Loucy (cell line): ENCODE data around the gene RPL37A.

Experiments used
- H2AFZ ChIP-seq: fragments of 200-600 bp; sonication (generic); 2 replicates; pipeline ENCODE4 v1.6.0; 2016; ENCODE audit warnings: antibody characterized with exemption, mild to moderate bottlenecking, low read length, moderate library complexity
- H3F3A ChIP-seq: fragments of 200-600 bp; 2 replicates; pipeline ENCODE4 v1.6.0; 2016; ENCODE audit warnings: antibody characterized with exemption, low read depth, mild to moderate bottlenecking
- H3K27me3 ChIP-seq: fragments of 200-600 bp; sonication (generic); 2 replicates; pipeline ENCODE4 v1.6.1; 2014; ENCODE audit warnings: low read length, mild to moderate bottlenecking; ENCODE audit not compliant: insufficient read depth, poor library complexity, severe bottlenecking
- H3K36me3 ChIP-seq: fragments of 200-600 bp; sonication (generic); 2 replicates; pipeline ENCODE4 v1.6.1; 2016; ENCODE audit warnings: low read length; ENCODE audit not compliant: insufficient read depth
- H3K4me1 ChIP-seq: fragments of 200-600 bp; sonication (generic); 2 replicates; pipeline ENCODE4 v1.5.1; 2014; ENCODE audit warnings: low read length, mild to moderate bottlenecking; ENCODE audit not compliant: insufficient read depth, poor library complexity, severe bottlenecking
- H3K4me2 ChIP-seq: fragments of 200-600 bp; sonication (generic); 2 replicates; pipeline ENCODE4 v1.6.0; 2014; ENCODE audit warnings: antibody characterized with exemption, low read length, low read depth, mild to moderate bottlenecking; ENCODE audit not compliant: poor library complexity, severe bottlenecking
- H3K4me3 ChIP-seq: fragments of 200-600 bp; sonication (generic); 2 replicates; pipeline ENCODE4 v1.5.1; 2014; ENCODE audit warnings: low read length, mild to moderate bottlenecking, mixed read lengths; ENCODE audit not compliant: poor library complexity, severe bottlenecking
- H3K79me2 ChIP-seq: fragments of 200-600 bp; sonication (generic); 2 replicates; pipeline ENCODE4 v1.6.1; 2014; ENCODE audit warnings: low read length; ENCODE audit not compliant: insufficient read depth
- H3K9ac ChIP-seq: fragments of 200-600 bp; sonication (generic); 2 replicates; pipeline ENCODE4 v1.6.0; 2014; ENCODE audit warnings: mild to moderate bottlenecking, low read depth, low read length, moderate library complexity; ENCODE audit not compliant: poor library complexity, severe bottlenecking
- H3K9me2 ChIP-seq: fragments of 200-600 bp; sonication (generic); replicated peaks from 2 replicates; pipeline ENCODE4 v1.6.1; 2016; ENCODE audit warnings: low read depth, low read length, mixed read lengths
- H3K9me3 ChIP-seq: fragments of 200-600 bp; sonication (generic); 2 replicates; pipeline ENCODE4 v1.6.1; 2014; ENCODE audit warnings: mild to moderate bottlenecking, antibody characterized with exemption, low read length, low read depth; ENCODE audit not compliant: insufficient read depth
- H4K20me1 ChIP-seq: fragments of 200-600 bp; sonication (generic); 2 replicates; pipeline ENCODE4 v1.6.0; 2014; ENCODE audit warnings: antibody characterized with exemption, low read length, mild to moderate bottlenecking; ENCODE audit not compliant: insufficient read depth, poor library complexity, severe bottlenecking
- CTCF ChIP-seq: fragments of 200-600 bp; sonication (generic); conservative IDR thresholded peaks from 2 replicates; pipeline ENCODE4 v1.5.1; 2014; ENCODE audit warnings: mild to moderate bottlenecking, antibody characterized with exemption, low read length
- EZH2phosphoT487 ChIP-seq: fragments of 200-600 bp; IDR thresholded peaks from 2 replicates; pipeline ENCODE4 v1.6.1; 2018; ENCODE audit warnings: antibody characterized with exemption, mild to moderate bottlenecking, moderate library complexity, borderline replicate concordance

The RPL37A gene

GRCh38 chr2:216465579-216466195 is 33.0 kb upstream of the RPL37A start:
- H3K4me2 ChIP-seq: no peak overlapping the region
- no peaks in the 10 kb centered on the region for H3K27me3 ChIP-seq
- no peaks in the 10 kb centered on the region for H3K79me2 ChIP-seq
- no peaks in the 10 kb centered on the region for H4K20me1 ChIP-seq
- no peaks in the 10 kb centered on the region for H3K9me3 ChIP-seq
- no peak for TF ChIP-seq CTCF
- no peak for TF ChIP-seq EZH2phosphoT487
- no peaks in the 10 kb centered on the region; the same call in 1 of the 2 replicates for H3F3A ChIP-seq
- peaks cover 30% of the 10 kb centered on the region; the same call in 1 of the 2 replicates for H3K36me3 ChIP-seq
- no peak overlapping the region for H2AFZ ChIP-seq
- peaks cover 33% of the 10 kb centered on the region for H3K4me1 ChIP-seq
- no peaks in the 10 kb centered on the region for H3K9me2 ChIP-seq
- no peak overlapping the region for H3K4me3 ChIP-seq
- H3K9ac ChIP-seq: no peak overlapping the region

DNA sequence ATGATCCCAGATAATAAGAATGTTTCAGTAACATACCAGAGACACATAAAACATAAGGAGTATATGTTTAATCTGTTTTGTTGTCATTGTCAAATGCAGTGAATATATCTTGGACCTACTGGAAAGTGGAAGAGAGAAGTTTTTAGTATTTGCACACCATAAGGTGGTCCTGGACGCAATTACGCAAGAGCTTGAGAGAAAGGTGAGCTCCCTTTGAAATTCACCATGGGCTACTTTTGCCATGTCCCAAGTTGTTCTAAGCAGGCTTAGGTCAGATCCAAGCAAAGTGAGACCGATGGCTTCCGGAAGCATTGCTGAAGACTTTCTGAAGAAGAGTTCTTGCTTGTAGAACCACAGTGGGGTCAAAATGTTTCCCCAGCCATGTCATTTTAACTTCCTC is 30.8 kb upstream of the RPL37A start:
- H3K36me3 ChIP-seq: peaks cover 39% of the 10 kb centered on the region
- no peak overlapping the region for H3K9ac ChIP-seq
- H4K20me1 ChIP-seq: no peaks in the 10 kb centered on the region
- peaks cover 18% of the 10 kb centered on the region for H3K4me1 ChIP-seq
- H3K4me2 ChIP-seq: no peak overlapping the region
- no peaks in the 10 kb centered on the region for H3K9me3 ChIP-seq
- no peaks in the 10 kb centered on the region for H3K27me3 ChIP-seq
- H3K4me3 ChIP-seq: no peak overlapping the region
- no peak overlapping the region for H2AFZ ChIP-seq
- H3K79me2 ChIP-seq: no peaks in the 10 kb centered on the region
- no peaks in the 10 kb centered on the region for H3K9me2 ChIP-seq
- H3F3A ChIP-seq: no peaks in the 10 kb centered on the region; the same call in 1 of the 2 replicates
- TF ChIP-seq CTCF: no peak
- no peak for TF ChIP-seq EZH2phosphoT487

DNA sequence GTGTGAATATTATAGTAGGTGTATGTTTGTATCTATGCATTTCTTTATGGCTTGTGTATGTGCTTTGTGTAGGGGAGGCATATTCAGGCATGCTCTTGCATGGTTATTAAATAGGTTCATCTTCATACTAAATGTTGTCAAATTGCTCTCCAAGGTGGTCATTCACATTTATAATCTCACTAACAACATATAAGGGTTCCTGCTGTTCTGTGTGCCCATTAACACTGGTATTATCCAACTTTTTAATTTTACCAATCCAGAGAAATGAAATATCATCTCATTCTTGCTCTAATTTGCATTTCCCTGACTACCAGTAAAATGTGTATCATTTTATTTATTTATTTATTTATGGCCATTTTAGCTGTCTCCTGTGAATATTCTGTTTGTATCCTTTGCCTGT is 29.0 kb upstream of the RPL37A start:
- Histone ChIP-seq H3K27me3 (no peaks in the 10 kb centered on the region), H3F3A (peaks cover 3% of the 10 kb centered on the region; the same call in 1 of the 2 replicates), H3K4me1 (peaks cover 31% of the 10 kb centered on the region), H3K4me3 (no peak overlapping the region), H2AFZ (no peak overlapping the region), H4K20me1 (no peaks in the 10 kb centered on the region), H3K79me2 (no peaks in the 10 kb centered on the region), H3K9me3 (no peaks in the 10 kb centered on the region), H3K9ac (no peak overlapping the region), H3K36me3 (peaks cover 39% of the 10 kb centered on the region), H3K9me2 (no peaks in the 10 kb centered on the region), H3K4me2 (no peak overlapping the region)
- TF ChIP-seq CTCF: no peak
- TF ChIP-seq EZH2phosphoT487: no peak
